HG03280 (cell line): ENCODE results near the gene DHX38.
"Not testable (repeated sequence)": the region's sequence is repeated elsewhere in the genome, so short reads cannot be mapped to it uniquely, and the experiment has no call there.

Source experiments
- ATAC-seq: cut with Tn5 transposase; IDR thresholded peaks from one replicate; pipeline ENCODE4 v1.9.1; 2021; ENCODE audit warnings: mild to moderate bottlenecking, moderate library complexity; ENCODE audit not compliant: unreplicated experiment

Gene DHX38

DNA sequence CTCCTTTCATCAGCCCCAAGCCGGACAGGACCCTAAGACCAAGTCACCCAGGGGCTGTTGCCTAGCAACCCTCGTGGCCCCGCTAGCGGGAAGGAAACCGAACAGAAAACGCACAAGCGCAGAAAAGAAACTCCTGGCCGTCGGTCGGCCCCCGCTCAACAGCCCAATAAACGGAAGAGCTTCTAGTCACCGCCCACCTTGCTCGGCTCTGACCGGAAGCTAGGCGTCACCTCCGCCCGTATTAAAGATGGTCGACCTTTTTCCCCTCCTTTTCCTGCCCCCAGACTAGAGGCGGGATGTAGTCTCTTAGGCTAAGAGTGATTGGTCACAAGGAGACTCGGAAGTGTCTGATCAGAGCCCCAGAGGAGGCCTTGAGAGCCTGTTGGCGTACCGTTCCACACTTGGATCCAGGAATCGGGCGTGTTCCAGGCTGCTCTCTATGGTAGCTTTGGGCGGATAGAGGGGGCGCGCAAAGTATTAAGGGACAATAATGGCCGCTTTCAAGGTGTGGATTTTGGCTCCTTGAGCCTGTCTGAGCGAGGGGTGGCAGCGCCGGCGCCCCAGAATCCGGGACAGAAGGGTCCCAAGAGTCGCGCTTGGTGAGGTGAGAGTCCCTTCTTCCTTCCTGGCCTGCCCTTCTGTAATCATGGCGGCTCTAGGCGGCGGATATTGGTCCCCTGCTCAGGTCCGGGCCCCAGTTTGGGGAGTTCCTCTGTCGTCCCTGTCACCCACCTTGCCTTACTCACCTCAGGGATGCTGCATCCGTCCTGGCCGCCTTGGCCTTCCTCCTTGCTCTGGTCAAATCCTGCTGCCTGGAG is at the start of gene DHX38, which contains the start of gene TXNL4B:
Gene DHX38, plus strand, starts transcription at position 400 of the 818 bp plus-strand sequence. CDS start 2,311 bp downstream, outside the sequence.
Gene TXNL4B, minus strand, starts transcription at position 173 of the 818 bp plus-strand sequence. CDS start 2,871 bp downstream, outside the sequence.
- ATAC-seq: peak; percentile 98

DNA sequence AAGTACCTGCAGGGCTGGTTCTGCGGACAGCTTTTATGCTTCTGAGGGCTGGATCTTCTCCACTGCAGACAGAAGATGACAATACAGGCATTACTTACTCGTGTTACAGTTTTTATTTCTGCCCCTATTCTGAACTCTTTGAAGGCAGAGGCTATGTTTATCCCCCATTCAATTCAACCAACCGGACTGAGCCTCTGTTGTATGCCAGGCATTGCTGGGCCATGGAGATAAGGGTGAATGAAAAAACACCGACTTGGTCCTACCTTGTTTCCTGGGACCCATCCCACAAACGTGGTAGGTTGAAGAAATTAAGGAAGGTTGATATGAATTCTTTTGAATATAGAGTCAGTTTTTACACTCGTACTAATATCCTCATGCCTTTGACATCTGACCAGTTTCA is 49.4 kb upstream of the DHX38 start:
- no peak for ATAC-seq

DNA sequence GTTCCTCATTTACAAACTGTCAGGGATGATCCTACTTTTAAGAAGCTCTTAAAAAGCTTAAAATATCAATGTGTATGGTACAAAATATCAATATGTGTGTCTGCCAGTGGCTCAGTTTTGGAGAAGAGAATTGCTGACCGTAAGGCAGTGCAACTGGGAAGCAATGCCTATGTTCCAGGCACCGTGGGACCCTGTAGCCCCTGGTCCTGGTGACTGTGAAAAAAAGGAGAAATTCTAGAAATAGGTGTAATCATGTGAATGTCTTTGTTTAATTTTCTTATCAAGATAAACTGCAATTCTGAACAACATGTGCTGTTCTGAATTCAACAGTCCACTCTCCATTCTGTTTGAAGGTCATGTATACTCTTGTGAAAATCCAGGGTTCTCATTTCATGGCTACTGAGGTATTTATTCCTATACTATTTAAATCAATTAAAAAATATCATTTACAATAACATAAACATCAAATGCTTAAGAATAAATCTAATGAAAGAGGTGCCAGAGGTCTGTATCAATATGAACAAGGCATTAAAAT is 48.8 kb upstream of the DHX38 start:
- no peak for ATAC-seq

DNA sequence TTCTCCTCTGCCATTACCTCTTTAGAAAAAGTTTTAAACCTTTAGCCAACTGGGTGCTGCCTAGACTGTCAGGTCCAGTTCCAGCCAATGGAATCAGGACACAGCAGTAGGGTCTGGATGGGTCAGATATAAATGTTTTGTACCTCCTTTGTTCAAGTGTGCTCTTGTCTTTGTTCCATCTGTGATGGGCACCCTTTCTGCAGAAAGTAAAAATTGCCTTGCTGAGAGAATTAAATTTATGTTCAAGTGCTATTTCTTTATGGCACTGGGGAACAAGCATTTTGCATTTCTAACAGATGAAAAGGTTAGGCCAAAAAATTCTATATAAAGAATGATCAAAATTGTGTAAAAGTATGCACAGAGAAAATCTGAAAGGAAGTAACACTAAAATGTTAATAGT is 44.5 kb upstream of the DHX38 start:
- ATAC-seq: no peak

DNA sequence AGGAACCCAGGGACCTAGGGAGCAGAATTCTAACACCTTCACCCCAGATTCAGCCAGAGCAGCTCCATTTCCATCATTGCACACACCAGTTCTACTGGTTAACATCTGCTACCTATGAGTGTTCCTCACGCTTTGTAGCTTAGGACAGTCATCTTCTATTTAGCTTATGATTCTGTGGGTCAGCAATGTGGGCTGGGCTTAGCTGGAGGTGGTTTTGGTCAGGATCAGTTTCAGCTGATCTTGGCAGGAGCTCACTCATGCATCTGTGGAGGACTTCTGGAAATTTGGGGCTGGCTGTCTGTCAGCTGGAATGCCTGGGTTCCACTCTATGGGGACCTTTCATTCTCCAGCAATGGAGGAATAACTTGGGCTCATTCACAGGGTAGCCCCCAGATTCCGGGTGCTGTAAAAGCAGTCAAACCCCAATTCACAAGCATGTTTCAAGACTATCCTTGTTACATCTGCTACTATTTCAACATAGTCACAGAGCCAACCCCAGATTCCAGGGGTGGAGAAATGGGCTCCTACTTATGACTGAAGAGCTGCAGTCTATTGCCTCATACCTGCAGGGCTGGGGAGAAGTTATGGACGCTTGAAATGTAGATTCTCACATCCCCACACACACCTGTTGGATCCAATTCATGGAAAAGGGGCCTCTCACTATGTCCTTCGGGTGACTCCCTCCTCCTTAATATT is 42.7 kb upstream of the DHX38 start:
- no peak for ATAC-seq

DNA sequence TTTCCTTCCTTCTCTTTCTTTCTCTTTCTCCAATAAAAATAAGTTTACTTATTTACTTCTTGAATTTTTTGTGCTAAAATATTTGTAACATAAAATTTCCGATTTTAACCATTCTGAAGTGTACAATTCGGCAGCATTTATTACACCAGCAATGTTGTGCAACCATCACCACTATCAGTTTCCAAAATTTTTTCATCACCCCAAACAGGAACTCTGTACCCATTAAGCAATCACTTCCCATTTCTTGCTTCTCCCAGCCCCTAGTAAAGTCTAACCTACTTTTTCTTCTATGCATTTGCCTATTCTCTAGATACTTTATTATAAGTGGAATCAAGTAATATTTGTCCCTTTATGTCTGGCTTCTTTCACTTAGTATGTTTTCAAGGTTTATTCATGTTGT is 41.8 kb upstream of the DHX38 start:
- ATAC-seq: no peak

DNA sequence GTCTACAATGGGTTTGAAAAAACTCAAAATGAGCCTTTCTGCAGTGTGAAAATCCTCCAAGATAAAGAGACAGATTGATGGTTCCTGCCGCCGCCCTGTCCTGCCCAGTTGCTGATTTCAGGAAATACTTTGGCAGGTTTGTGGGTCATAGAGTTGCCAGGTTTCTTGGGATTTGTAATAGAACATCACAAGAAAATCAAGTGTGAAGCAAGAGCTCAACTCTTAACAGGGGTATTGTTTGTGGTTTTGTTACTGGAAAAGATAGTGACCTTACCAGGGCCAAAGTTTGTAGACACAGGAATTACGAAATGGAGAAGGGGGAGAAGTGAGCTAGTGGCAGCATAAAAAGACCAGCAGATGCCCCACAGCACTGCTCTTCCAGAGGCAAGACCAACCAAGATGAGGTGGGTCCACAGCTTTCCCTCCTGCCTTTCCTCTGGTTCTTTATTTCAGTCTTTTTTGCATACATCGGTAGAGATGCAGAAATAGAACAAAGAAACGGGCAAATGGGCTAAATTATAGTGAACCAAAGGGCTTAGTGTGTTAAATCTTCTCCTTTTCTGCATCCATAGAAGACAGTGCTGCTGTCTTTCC is 39.3 kb upstream of the DHX38 start, which contains the start of gene HP:
Gene HP, plus strand, starts transcription at position 252 of the 594 bp plus-strand sequence. Its CDS starts 148 bp downstream, at position 400.
- ATAC-seq: not testable (repeated sequence)

DNA sequence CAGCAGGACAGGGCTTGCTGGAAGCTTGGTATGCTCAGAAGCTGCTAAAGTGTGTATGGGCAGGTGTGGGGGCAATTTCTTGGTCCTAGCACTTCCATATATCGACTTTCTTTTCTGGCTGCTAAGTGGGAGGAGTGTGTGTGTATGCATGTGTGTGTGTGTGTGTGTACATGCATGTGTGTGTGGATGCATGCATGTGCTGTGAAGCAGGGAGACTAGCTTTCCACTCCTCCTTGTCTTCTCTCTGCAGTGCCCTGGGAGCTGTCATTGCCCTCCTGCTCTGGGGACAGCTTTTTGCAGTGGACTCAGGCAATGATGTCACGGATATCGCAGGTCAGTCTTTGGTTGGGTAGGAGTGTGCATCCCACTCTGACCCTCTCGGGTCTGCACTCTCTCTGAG is 37.7 kb upstream of the DHX38 start:
- ATAC-seq: no peak

DNA sequence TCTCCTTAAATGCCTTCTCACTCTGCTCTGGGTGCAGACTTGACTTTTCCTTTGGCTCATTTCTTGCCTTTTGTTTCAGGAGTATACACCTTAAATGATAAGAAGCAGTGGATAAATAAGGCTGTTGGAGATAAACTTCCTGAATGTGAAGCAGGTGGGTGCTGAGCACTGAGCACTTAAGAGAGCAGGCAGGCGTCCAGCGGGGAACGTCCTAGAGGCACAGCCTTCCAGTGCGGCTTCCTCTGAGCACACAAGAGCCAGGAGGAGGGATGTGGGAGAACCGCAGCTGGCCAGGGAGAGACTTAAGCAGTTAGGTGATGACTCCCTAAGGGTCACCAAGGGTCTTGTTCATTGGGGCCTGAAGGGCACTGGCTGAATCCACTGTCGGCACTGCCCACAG is 36.3 kb upstream of the DHX38 start:
- not testable (repeated sequence) for ATAC-seq

DNA sequence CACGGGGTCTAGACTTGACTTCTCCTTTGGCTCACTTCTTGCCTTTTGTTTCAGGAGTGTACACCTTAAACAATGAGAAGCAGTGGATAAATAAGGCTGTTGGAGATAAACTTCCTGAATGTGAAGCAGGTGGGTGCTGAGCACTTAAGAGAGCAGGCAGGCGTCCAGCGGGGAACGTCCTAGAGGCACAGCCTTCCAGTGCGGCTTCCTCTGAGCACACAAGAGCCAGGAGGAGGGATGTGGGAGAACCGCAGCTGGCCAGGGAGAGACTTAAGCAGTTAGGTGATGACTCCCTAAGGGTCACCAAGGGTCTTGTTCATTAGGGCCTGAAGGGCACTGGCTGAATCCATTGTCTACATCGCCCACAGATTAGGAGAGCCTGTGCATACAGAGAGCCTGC is 34.6 kb upstream of the DHX38 start:
- not testable (repeated sequence) for ATAC-seq

DNA sequence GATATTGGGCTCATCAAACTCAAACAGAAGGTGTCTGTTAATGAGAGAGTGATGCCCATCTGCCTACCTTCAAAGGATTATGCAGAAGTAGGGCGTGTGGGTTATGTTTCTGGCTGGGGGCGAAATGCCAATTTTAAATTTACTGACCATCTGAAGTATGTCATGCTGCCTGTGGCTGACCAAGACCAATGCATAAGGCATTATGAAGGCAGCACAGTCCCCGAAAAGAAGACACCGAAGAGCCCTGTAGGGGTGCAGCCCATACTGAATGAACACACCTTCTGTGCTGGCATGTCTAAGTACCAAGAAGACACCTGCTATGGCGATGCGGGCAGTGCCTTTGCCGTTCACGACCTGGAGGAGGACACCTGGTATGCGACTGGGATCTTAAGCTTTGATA is 33.2 kb upstream of the DHX38 start:
- no peak for ATAC-seq

DNA sequence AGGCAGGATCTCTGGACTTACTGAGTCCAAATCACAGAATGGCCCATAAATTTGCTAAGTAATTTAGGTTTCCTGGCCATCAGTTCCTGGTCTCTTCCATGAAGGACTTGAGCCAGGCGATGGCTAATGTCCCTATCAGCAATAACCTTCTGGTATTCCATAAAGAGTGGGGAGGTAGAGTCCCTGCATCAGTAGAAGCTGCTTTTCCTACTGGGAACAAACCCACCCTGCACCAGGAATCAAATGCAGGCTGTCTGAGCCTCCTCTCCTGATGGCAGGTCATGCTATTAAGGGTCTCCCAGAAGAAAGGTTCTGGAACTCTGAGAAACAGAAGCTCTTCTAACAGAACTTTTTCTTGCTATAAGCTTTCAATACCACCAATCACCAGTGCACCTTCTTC is 32.1 kb upstream of the DHX38 start:
- ATAC-seq: no peak

DNA sequence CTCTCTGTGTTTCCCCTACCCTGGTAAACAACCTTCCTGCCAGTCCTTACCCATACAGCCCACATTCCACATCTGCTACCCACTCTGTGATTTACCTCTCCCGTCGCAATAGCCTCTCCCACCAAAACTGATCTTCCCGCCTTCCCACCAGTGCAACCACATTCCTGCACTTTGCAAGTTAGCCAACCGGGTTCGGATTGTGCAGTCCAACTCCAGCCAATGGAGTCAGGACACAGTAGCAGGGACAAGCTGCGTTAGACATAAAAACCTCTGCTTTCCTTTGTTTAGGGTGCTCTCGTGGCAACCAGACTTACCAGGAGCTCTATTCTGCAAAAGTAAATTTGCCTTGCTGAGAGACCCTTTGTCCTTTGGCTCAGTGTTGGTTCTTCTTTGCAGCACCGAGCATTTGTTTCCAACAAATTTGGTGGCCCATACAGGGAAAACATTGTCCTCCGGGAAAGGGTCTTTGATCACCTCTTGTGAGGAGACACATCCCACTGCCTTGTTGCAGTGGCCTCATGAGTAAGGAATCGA is 29.2 kb upstream of the DHX38 start:
- ATAC-seq: no peak

DNA sequence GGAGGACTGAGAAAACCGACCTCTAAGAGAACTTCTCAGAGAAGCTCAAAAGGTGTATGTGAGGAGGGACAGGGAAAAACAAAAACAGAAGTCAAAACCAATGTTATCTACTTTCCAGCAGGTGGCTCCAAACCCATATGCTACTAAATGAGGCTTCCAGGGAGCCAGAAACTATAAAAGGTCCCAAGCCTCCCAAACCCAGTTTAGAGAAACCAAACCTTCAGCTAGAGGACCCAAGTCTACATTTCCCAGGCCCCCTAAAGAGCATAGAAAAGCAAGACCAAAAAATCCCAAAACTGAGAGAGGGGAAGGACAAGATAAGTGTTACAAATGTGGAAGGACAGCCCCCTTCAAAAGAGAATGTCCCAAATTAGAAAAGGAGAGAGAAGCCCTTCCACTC is 26.9 kb upstream of the DHX38 start:
- ATAC-seq: no peak

DNA sequence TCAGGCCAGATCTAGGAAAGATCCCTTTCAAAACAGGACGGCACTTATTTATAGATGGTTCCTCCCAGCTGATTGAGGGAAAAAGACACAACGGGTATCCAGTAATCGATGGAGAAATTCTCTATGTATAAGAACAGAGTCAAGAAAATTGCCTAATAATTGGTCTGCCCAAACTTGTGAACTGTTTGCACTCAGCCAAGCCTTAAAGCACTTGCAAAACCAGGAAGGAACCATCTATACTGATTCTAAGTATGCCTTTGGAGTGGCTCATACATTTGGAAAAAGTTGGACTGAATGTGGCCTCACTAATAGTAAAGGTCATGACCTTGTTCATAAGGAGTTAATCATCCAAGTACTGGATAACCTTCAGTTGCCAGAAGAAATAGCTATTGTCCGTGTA is 24.7 kb upstream of the DHX38 start:
- no peak for ATAC-seq

DNA sequence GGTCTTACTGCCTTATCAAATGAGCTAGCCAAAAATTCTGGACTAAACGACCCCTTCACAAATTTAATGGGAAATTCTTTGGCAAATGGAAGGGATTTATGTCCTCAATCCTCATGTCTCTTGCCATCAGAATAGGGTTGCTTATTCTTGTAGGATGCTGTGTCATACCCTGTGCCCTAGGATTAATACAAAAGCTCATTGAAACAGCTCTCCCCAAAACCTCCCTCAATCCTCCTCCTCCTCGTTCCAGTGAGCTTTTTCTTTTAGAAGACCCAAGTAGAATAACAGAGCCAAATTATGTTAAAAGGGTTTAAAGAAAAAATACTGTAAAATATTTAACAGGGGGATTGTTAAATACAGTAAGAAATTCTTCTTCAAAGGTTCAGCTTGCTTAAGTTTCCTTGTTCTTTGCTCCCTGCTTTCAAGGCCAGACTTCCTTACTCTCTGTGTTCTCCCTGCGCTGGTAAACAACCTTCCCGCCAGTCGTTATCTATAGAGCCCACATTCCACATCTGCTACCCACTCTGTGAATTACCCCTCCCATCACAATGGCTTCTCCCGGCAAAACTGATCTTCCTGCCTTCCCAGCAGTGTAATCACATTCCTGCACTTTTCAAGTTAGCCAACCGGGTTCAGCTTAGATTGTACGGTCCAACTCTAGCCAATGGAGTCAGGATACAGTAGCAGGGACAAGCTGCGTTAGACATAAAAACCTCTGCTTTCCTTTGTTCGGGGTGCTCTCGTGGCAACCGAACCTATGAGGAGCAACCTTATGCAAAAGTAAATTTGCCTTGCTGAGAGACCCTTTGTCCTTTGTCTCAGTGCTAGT is 20.9 kb upstream of the DHX38 start:
- ATAC-seq: no peak

DNA sequence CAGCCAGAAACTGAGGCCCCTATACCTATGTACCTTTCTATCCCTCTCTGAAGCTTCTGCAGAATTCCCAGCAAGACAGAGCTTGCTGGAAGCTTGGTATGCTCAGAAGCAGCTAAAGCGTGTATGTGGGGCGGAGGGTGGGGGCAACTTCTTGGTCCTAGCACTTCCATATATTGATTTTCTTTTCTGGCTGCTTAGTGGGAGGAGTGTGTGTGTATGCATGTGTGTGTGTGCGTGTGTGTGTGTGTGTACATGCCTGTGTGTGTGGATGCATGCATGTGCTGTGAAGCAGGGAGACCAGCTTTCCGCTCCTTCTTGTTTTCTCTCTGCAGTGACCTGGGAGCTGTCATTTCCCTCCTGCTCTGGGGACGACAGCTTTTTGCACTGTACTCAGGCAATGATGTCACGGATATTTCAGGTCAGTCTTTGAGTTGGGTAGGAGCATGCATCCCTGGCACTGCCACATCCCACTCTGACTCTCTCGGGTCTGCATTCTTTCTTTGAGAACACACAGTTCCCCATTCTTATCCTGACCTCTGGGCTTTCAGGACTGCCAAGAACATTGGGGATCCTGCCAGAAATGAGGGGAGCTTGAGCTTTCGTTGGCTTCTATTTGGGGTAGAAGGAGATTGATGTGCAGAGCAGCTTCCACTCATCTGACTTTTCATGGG is 20.0 kb upstream of the DHX38 start:
- ATAC-seq: no peak

DNA sequence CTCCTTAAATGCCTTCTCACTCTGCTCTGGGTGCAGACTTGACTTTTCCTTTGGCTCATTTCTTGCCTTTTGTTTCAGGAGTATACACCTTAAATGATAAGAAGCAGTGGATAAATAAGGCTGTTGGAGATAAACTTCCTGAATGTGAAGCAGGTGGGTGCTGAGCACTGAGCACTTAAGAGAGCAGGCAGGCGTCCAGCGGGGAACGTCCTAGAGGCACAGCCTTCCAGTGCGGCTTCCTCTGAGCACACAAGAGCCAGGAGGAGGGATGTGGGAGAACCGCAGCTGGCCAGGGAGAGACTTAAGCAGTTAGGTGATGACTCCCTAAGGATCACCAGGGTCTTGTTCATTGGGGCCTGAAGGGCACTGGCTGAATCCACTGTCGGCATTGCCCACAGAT is 18.6 kb upstream of the DHX38 start:
- ATAC-seq: not testable (repeated sequence)

DNA sequence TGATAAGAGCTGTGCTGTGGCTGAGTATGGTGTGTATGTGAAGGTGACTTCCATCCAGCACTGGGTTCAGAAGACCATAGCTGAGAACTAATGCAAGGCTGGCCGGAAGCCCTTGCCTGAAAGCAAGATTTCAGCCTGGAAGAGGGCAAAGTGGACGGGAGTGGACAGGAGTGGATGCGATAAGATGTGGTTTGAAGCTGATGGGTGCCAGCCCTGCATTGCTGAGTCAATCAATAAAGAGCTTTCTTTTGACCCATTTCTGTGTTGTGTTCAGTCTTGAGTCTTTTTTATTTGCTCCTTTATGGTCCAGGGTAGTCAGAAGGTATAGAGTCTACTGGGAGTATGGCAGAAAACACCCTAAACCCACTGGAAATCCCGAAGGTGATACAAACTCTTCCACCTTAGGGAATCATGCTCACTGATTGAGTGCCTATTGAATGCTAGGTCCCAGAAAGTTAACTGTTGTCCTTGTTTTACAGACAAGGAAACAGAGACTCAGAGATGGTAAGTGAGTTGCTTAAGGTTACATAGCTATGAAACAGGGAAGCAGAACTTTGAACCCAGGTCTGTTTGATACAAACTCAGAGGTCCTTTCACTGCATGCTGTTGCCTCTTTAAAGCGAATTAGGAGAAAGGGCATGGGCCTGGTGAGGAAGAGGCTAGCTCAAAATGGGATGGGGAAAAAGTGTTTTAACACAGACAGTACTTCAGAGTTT is 16.5 kb upstream of the DHX38 start:
- not testable (repeated sequence) for ATAC-seq
